Measurements from ENCODE around the gene MROH8. TPM values are rescaled to one million over a fixed set of nuclear protein-coding genes. Genes with fewer than 3 reads are reported as not detected.

Gene MROH8
- total RNA-seq, 1 experiment from 2014 or later: 1.8 TPM

DNA sequence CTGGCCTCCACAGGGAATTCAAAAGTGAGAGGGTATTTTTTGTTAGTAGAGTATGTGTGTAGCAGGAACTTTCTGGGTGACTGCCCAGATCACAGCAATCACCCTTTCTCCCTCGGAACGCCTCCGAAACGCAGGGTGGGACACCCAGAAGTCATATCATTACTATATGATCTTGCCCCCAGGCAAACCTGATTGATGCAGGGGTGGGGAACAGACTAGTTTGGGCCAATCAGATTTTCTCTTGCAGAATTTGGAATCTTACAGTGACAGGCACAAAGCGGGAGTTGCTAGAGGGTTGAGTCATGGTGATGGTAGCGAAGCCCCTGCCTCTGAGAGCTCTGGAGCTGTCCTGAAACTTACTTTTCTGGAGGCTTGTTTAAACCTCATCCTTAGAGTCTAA is 16.7 kb downstream of the MROH8 start:
- POLR2A ChIA-PET: no interaction called here
- ATAC-seq: no peak

DNA sequence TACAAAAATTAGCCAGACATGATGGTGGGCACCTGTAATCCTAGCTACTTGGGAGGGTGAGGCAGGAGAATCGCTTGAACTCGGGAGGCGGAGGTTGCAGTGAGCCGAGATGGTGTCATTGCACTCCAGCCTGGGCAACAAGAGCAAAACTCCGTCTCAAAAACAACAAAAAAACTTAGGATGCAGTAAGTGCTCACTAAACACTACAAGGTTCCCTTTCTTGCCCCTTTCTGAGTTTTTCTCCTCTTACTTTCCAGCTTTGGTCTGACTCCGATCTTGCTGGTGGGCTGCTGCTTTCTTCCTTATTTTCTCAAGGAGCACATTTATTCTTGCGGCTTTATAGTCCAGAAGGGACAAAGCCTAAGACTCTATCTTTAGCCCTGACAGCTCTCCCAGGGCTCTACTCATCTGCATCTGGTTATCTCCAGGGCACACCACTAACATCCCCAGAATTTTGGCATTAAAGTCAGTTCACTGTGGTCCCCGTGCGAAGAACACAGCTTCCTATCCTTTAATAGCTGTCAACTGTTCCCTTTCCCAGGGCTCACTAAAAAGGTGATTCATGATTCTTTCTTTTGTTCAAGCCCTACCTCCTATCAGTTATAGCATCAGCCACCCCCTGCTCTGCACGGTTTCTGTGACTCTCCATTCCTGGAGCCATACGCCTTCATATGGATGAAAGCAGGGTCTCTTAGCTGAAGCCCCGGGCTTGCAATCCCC is 17.4 kb downstream of the MROH8 start:
- H3K27ac ChIP-seq (ENCODE audit: low read length): no peak overlapping the region
- no TSS peak for BruUV-seq (replicated peaks)
- H3K9me3 ChIP-seq (ENCODE audit: control insufficient read depth, insufficient read depth, low read depth, low read length): no peaks in the 10 kb centered on the region
- CTCF ChIA-PET: no interaction called here
- in situ Hi-C loops (cut with HindIII; ENCODE audit: low pct_unique_long_range_greater_than_20kb, low sequenced_read_pairs) (no loop called here), intact Hi-C loops (cut with micrococcal nuclease; ENCODE audit: unreplicated experiment) (no loop called here)
- no peak overlapping the region for H3K4me3 ChIP-seq (ENCODE audit: low read depth in 2 of 2, low read length in 2 of 2)
- DNase-seq (ENCODE audit: low read depth, low spot score): no peak
- peaks cover 6% of the 10 kb centered on the region; the same call in 1 of the 2 replicates for H3K27me3 ChIP-seq (ENCODE audit: control insufficient read depth, insufficient read depth, low read length)
- POLR2A ChIA-PET: no interaction called here
- TF ChIP-seq, protein P1, sequence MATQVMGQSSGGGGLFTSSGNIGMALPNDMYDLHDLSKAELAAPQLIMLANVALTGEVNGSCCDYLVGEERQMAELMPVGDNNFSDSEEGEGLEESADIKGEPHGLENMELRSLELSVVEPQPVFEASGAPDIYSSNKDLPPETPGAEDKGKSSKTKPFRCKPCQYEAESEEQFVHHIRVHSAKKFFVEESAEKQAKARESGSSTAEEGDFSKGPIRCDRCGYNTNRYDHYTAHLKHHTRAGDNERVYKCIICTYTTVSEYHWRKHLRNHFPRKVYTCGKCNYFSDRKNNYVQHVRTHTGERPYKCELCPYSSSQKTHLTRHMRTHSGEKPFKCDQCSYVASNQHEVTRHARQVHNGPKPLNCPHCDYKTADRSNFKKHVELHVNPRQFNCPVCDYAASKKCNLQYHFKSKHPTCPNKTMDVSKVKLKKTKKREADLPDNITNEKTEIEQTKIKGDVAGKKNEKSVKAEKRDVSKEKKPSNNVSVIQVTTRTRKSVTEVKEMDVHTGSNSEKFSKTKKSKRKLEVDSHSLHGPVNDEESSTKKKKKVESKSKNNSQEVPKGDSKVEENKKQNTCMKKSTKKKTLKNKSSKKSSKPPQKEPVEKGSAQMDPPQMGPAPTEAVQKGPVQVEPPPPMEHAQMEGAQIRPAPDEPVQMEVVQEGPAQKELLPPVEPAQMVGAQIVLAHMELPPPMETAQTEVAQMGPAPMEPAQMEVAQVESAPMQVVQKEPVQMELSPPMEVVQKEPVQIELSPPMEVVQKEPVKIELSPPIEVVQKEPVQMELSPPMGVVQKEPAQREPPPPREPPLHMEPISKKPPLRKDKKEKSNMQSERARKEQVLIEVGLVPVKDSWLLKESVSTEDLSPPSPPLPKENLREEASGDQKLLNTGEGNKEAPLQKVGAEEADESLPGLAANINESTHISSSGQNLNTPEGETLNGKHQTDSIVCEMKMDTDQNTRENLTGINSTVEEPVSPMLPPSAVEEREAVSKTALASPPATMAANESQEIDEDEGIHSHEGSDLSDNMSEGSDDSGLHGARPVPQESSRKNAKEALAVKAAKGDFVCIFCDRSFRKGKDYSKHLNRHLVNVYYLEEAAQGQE (IDR thresholded peaks at IDR 0.05; ENCODE audit: insufficient read depth in 1 of 2, low read depth in 2 of 2, low read length in 1 of 2): no peak
- TF ChIP-seq SIN3A (IDR thresholded peaks at IDR 0.05; ENCODE audit: borderline replicate concordance, insufficient read depth, low read depth, low read length) (no peak), TCF7L2 (IDR thresholded peaks at IDR 0.05; ENCODE audit: low read depth, low read length) (no peak), POLR2AphosphoS5 (IDR thresholded peaks at IDR 0.05; ENCODE audit: low read depth, low read length) (no peak)
- TF ChIP-seq, protein P2, sequence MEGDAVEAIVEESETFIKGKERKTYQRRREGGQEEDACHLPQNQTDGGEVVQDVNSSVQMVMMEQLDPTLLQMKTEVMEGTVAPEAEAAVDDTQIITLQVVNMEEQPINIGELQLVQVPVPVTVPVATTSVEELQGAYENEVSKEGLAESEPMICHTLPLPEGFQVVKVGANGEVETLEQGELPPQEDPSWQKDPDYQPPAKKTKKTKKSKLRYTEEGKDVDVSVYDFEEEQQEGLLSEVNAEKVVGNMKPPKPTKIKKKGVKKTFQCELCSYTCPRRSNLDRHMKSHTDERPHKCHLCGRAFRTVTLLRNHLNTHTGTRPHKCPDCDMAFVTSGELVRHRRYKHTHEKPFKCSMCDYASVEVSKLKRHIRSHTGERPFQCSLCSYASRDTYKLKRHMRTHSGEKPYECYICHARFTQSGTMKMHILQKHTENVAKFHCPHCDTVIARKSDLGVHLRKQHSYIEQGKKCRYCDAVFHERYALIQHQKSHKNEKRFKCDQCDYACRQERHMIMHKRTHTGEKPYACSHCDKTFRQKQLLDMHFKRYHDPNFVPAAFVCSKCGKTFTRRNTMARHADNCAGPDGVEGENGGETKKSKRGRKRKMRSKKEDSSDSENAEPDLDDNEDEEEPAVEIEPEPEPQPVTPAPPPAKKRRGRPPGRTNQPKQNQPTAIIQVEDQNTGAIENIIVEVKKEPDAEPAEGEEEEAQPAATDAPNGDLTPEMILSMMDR (IDR thresholded peaks at IDR 0.05): no peak
- no peaks in the 10 kb centered on the region for H3K36me3 ChIP-seq (ENCODE audit: control insufficient read depth, insufficient read depth, low read length)
- no peaks in the 10 kb centered on the region for H3K4me1 ChIP-seq (ENCODE audit: control insufficient read depth, insufficient read depth, low read length)
- ATAC-seq: no peak

More for the DNA sequence above, 16.7 kb downstream of the MROH8 start:
- BruUV-seq (replicated peaks): no TSS peak
- Histone ChIP-seq H3K27ac (ENCODE audit: low read length) (no peak overlapping the region), H3K27me3 (ENCODE audit: control insufficient read depth, insufficient read depth, low read length) (peaks cover 6% of the 10 kb centered on the region; the same call in 1 of the 2 replicates), H3K4me3 (ENCODE audit: low read depth in 2 of 2, low read length in 2 of 2) (no peak overlapping the region), H3K9me3 (ENCODE audit: control insufficient read depth, insufficient read depth, low read depth, low read length) (no peaks in the 10 kb centered on the region), H3K4me1 (ENCODE audit: control insufficient read depth, insufficient read depth, low read length) (no peaks in the 10 kb centered on the region), H3K36me3 (ENCODE audit: control insufficient read depth, insufficient read depth, low read length) (no peaks in the 10 kb centered on the region)
- in situ Hi-C loops (cut with HindIII; ENCODE audit: low pct_unique_long_range_greater_than_20kb, low sequenced_read_pairs): no loop called here
- CTCF ChIA-PET: no interaction called here
- TF ChIP-seq TCF7L2 (IDR thresholded peaks at IDR 0.05; ENCODE audit: low read depth, low read length): no peak
- no peak for TF ChIP-seq SIN3A (IDR thresholded peaks at IDR 0.05; ENCODE audit: borderline replicate concordance, insufficient read depth, low read depth, low read length)
- TF ChIP-seq, protein P2 (IDR thresholded peaks at IDR 0.05): no peak
- TF ChIP-seq, protein P1 (IDR thresholded peaks at IDR 0.05; ENCODE audit: insufficient read depth in 1 of 2, low read depth in 2 of 2, low read length in 1 of 2): no peak
- no peak for TF ChIP-seq POLR2AphosphoS5 (IDR thresholded peaks at IDR 0.05; ENCODE audit: low read depth, low read length)
- intact Hi-C loops (cut with micrococcal nuclease; ENCODE audit: unreplicated experiment): no loop called here
- DNase-seq (ENCODE audit: low read depth, low spot score): no peak

Data from Panc1 (cell line).